GM13977 (cell line): ENCODE measurements around the gene CEND1.

Source experiments
- DNase-seq: peaks from one replicate; pipeline ENCODE4 v3.0.0; 2012; ENCODE audit warnings: low spot score
- in situ Hi-C: fragments of 300-500 bp; cut with MboI; formaldehyde crosslinking; loops from one replicate; pipeline ENCODE4 v1.12.0; 2022; ENCODE audit warnings: low sequenced_read_pairs, low pct_unique_long_range_greater_than_20kb, mixed read lengths, inconsistent platforms; ENCODE audit not compliant: unreplicated experiment
- TF ChIP-seq, protein P1 (sequence below): IDR thresholded peaks from 2 replicates; pipeline ENCODE4 v1.5.1; 2012; ENCODE audit warnings: mild to moderate bottlenecking, control low read depth; ENCODE audit not compliant: insufficient read depth; ENCODE audit errors: extremely low read depth, missing control alignments

Gene CEND1

GRCh38 chr11:790721-791564 is 1.1 kb upstream of the CEND1 start:
- in situ Hi-C loops = no loop called here
- TF ChIP-seq, protein P1, sequence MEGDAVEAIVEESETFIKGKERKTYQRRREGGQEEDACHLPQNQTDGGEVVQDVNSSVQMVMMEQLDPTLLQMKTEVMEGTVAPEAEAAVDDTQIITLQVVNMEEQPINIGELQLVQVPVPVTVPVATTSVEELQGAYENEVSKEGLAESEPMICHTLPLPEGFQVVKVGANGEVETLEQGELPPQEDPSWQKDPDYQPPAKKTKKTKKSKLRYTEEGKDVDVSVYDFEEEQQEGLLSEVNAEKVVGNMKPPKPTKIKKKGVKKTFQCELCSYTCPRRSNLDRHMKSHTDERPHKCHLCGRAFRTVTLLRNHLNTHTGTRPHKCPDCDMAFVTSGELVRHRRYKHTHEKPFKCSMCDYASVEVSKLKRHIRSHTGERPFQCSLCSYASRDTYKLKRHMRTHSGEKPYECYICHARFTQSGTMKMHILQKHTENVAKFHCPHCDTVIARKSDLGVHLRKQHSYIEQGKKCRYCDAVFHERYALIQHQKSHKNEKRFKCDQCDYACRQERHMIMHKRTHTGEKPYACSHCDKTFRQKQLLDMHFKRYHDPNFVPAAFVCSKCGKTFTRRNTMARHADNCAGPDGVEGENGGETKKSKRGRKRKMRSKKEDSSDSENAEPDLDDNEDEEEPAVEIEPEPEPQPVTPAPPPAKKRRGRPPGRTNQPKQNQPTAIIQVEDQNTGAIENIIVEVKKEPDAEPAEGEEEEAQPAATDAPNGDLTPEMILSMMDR = no peak
- DNase-seq = no peak

- DNase-seq = no peak
- in situ Hi-C loops = no loop called here
- TF ChIP-seq, protein P1 = no peak
Observed at GRCh38 chr11:788953-789940, 643 bp downstream of the CEND1 start.

- no peak for DNase-seq
- TF ChIP-seq, protein P1 = no peak
- in situ Hi-C loops = no loop called here
Observed at GRCh38 chr11:788009-788640, 1.8 kb downstream of the CEND1 start.

DNA sequence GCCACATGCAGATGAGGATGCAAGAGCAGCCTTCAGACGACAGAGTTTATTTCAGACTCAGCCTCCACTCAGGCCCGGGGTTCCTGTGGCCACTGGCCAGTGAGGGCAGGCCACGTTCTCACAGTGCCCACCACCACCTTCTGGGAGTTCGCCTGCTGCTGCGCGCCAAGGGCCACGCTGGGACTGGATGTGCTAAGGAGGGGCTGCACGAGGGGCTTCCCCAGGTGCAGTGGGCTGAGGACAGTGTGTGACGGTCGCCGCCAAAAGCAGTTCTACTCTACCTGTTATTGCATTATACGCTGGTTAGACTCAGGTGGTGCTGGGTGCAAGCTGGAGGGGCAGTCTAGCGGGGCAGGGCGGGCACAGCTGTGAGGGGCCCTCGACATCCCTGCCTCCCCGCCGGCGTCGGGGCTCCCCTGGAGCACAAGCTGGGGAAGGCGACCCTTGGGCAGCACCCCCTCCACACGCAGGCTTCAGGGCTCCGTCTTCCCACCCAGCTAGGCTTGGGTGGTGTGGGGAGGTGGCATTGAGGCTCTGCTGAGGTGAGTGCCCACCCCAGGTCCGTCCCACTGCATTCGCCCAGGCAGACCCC is 2.7 kb downstream of the CEND1 start:
- TF ChIP-seq, protein P1 = no peak
- in situ Hi-C loops = no loop called here
- no peak for DNase-seq

DNA sequence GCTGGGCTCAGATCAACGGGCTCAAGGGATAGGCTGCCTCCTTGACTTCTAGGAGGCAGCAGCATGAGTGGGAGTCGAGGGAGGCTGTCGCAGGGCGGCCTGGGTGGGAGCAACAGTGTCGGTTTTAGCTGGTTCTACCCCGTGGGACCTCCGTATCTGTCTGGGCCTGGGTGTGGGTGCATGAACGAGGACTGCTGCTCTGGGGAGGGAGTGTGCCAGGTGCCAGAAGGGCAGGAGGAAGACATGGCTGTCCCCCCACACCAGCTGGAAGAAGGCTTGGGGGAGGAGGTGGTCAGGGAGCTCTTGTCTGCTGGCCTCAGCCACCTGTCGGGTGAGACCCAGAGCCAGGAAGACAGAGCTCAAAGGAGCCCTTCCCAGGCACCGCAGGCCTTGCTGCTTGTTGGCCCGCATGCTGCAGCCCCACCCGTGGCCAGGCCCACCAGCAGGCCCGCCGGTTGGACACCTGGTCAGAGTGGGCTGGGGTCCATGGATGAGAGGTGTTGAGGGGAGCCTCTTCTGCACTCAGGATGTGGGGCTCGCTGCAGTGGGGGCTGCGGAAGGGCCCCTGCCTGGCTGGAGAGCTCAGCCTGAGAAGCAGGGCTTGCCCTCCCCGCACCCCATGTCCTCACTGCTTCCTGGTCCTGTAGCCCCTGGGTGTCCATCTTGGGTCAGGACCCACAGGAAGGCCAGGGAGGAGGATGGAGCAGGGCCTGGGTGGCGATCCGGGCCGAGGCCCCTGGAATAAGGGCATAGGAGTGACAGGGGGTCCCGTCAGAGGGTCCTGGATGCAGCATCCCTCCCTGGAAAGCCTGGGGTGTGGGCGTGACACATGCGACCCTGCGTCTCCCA is 3.4 kb downstream of the CEND1 start:
- TF ChIP-seq, protein P1 = no peak
- in situ Hi-C loops = no loop called here

More for the DNA sequence above, 3.4 kb downstream of the CEND1 start:
- DNase-seq = no peak
